Measurements from ENCODE around the gene ZFYVE28.
A peak's percentile ranks its signal among the peaks of the same experiment; 100 is the strongest.

The ZFYVE28 gene

GRCh38 chr4:2428496-2429213 lies 10.2 kb upstream of the ZFYVE28 start:
- no peak for DNase-seq

GRCh38 chr4:2427383-2428334 lies 9.2 kb upstream of the ZFYVE28 start:
- DNase-seq: no peak

- DNase-seq: no peak
These were observed 8.3 kb upstream of the ZFYVE28 start for GRCh38 chr4:2426711-2427275.

- no peak for DNase-seq
These were observed 7.6 kb upstream of the ZFYVE28 start for GRCh38 chr4:2426069-2426397.

- no peak for DNase-seq
These were observed 7.1 kb upstream of the ZFYVE28 start for GRCh38 chr4:2425386-2426068.

GRCh38 chr4:2424581-2424980 lies 6.1 kb upstream of the ZFYVE28 start:
- DNase-seq: no peak

- no peak for DNase-seq
These were observed 5.2 kb upstream of the ZFYVE28 start for GRCh38 chr4:2423695-2424094.

GRCh38 chr4:2423066-2423465 lies 4.6 kb upstream of the ZFYVE28 start:
- DNase-seq: no peak

- no peak for DNase-seq
These were observed 3.5 kb upstream of the ZFYVE28 start for GRCh38 chr4:2421928-2422327.

- no peak for DNase-seq
These were observed 1.4 kb upstream of the ZFYVE28 start for GRCh38 chr4:2419814-2420213.

GRCh38 chr4:2418650-2419571 lies 466 bp upstream of the ZFYVE28 start, which contains the start of gene CFAP99:
TSS of gene CFAP99 (plus strand) at chr4:2418955.
- peak; percentile 99 for DNase-seq

- no peak for DNase-seq
These were observed 1.1 kb downstream of the ZFYVE28 start for GRCh38 chr4:2417226-2417764.

GRCh38 chr4:2416564-2417225 lies 1.8 kb downstream of the ZFYVE28 start:
- DNase-seq: no peak

GRCh38 chr4:2415881-2416563 lies 2.4 kb downstream of the ZFYVE28 start:
- no peak for DNase-seq

GRCh38 chr4:2415213-2415612 lies 3.2 kb downstream of the ZFYVE28 start:
- DNase-seq: no peak

- DNase-seq: no peak
These were observed 4.4 kb downstream of the ZFYVE28 start for GRCh38 chr4:2413821-2414610.

- DNase-seq: peak; percentile 85
These were observed 5.3 kb downstream of the ZFYVE28 start for GRCh38 chr4:2412885-2413716.

- DNase-seq: peak; percentile 54
These were observed 5.9 kb downstream of the ZFYVE28 start for GRCh38 chr4:2412534-2412884.

All from effector CD4-positive, alpha-beta T cell (primary cell).